ENCODE measurements around the gene MYO1D. TPM values are rescaled to one million over a fixed set of nuclear protein-coding genes. Genes with fewer than 3 reads are reported as not detected.
A peak's percentile ranks its signal among the peaks of the same experiment; 100 is the strongest.

MYO1D gene
- total RNA-seq, 2 donors from 2014 or later: 238 to 382 TPM

DNA sequence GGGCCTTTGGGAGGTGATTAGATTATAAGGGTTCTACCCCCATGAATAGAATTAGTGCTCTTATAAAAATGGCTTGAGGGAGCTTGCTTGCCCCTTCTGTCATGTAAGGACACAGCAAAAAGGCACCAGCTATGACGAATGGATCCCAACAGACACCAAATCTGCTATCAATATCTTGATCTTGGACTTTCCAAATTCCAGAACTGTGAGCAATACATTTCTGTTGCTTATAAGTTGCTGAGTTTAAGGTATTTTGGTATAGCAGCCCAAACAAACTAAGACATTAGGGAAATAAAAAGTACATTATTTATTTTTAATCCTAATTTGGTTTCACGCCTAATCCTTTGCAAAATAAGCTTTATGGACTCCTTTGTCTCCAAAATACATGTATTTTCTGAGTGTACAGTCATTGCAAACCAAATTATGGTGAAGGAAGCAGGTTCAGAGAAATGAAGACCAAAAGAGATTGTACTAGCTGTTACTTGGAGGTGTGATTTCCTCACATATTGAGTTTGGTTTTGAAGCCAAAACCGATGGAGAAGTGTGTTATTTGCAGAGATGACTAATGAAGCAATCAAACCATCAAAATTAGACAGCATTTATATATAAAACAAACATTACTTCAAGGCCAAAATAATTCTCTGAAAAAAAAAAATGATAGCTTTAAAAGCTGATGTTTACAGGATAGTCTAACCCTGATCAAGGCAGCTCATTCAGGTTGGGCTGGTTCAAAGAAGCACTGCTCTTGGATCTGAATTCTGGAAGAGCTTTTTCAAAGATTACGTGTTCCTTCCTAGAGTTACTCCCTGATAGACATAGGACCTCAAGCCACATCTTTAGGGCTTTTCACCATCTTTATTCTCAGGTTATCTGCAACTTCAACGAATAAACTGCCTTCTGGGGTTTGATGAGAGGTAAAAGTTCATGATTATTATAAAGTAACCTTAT is 71.6 kb downstream of the MYO1D start:
- no peaks in the 10 kb centered on the region for H3K4me1 ChIP-seq
- H3K27ac ChIP-seq: no peak overlapping the region
- DNase-seq: no peak
- intact Hi-C loops (cut with DNase I): no loop called here
- TF ChIP-seq, protein P1, sequence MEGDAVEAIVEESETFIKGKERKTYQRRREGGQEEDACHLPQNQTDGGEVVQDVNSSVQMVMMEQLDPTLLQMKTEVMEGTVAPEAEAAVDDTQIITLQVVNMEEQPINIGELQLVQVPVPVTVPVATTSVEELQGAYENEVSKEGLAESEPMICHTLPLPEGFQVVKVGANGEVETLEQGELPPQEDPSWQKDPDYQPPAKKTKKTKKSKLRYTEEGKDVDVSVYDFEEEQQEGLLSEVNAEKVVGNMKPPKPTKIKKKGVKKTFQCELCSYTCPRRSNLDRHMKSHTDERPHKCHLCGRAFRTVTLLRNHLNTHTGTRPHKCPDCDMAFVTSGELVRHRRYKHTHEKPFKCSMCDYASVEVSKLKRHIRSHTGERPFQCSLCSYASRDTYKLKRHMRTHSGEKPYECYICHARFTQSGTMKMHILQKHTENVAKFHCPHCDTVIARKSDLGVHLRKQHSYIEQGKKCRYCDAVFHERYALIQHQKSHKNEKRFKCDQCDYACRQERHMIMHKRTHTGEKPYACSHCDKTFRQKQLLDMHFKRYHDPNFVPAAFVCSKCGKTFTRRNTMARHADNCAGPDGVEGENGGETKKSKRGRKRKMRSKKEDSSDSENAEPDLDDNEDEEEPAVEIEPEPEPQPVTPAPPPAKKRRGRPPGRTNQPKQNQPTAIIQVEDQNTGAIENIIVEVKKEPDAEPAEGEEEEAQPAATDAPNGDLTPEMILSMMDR (IDR thresholded peaks at IDR 0.05): no peak
- H3K36me3 ChIP-seq: no peaks in the 10 kb centered on the region
- no peak overlapping the region for H3K4me3 ChIP-seq
- H3K9ac ChIP-seq (ENCODE audit: low read depth in 2 of 2, low read length in 2 of 2): peak overlapping the region in 1 of 2 donors; percentile 1
- H3K27me3 ChIP-seq: no peaks in the 10 kb centered on the region
- no peaks in the 10 kb centered on the region for H3K9me3 ChIP-seq

DNA sequence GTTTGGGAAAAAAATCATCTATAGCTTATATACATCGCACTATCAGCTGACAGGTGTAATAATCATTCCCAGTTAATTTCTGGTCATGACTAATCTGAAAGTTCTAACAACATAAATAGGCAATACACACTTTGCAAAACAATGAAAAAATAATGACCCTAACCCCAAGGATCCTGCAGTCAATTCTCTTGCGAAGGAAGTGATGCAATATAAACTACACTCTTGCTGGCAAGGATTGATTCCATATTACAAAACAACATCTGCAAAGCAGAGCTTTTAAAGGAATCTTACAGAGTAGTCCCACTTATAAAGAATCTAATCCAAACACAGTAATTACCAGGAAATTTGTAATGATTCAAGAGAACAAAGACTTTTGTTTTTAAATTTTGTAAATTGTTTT is 73.4 kb downstream of the MYO1D start:
- no peaks in the 10 kb centered on the region for H3K27me3 ChIP-seq
- H3K4me3 ChIP-seq: no peak overlapping the region
- H3K36me3 ChIP-seq: no peaks in the 10 kb centered on the region
- no peaks in the 10 kb centered on the region for H3K4me1 ChIP-seq
- H3K27ac ChIP-seq: no peak overlapping the region
- no peaks in the 10 kb centered on the region for H3K9me3 ChIP-seq
- intact Hi-C loops (cut with DNase I): no loop called here
- H3K9ac ChIP-seq (ENCODE audit: low read depth in 2 of 2, low read length in 2 of 2): no peak overlapping the region
- DNase-seq: no peak
- TF ChIP-seq, protein P1 (IDR thresholded peaks at IDR 0.05): no peak

DNA sequence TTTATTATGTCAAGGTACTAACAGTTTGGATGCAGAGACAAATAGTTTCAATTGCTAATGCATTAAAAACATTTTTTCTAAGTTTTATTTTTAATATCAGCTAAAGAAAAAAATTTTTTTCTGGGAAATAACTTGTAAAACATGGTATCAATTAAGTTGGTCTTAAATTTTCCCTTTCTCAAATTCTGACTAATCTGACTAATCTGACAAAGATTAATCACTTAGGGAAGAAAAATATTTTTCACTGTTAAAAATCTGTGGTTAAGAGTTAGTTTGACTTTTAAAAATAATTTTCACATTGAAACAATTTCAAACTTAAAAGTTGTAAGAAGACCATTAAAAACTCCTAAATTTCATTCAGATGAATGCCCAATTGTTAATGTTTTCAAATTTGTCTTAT is 74.6 kb downstream of the MYO1D start:
- H3K36me3 ChIP-seq: no peaks in the 10 kb centered on the region
- TF ChIP-seq, protein P1 (IDR thresholded peaks at IDR 0.05): no peak
- H3K9ac ChIP-seq (ENCODE audit: low read depth in 2 of 2, low read length in 2 of 2): no peak overlapping the region
- no peaks in the 10 kb centered on the region for H3K9me3 ChIP-seq
- no peak for DNase-seq
- H3K4me1 ChIP-seq: no peaks in the 10 kb centered on the region
- H3K27ac ChIP-seq: no peak overlapping the region
- intact Hi-C loops (cut with DNase I): no loop called here
- H3K27me3 ChIP-seq: no peaks in the 10 kb centered on the region
- H3K4me3 ChIP-seq: no peak overlapping the region

- H3K4me1 ChIP-seq: no peaks in the 10 kb centered on the region
- TF ChIP-seq, protein P1 (IDR thresholded peaks at IDR 0.05): no peak
- intact Hi-C loops (cut with DNase I): no loop called here
- H3K36me3 ChIP-seq: no peaks in the 10 kb centered on the region
- H3K9me3 ChIP-seq: no peaks in the 10 kb centered on the region
- no peak for DNase-seq
- H3K9ac ChIP-seq (ENCODE audit: low read depth in 2 of 2, low read length in 2 of 2): no peak overlapping the region
- no peak overlapping the region for H3K27ac ChIP-seq
- H3K27me3 ChIP-seq: no peaks in the 10 kb centered on the region
- no peak overlapping the region for H3K4me3 ChIP-seq
Observed at GRCh38 chr17:32801641-32802040, 75.3 kb downstream of the MYO1D start.

DNA sequence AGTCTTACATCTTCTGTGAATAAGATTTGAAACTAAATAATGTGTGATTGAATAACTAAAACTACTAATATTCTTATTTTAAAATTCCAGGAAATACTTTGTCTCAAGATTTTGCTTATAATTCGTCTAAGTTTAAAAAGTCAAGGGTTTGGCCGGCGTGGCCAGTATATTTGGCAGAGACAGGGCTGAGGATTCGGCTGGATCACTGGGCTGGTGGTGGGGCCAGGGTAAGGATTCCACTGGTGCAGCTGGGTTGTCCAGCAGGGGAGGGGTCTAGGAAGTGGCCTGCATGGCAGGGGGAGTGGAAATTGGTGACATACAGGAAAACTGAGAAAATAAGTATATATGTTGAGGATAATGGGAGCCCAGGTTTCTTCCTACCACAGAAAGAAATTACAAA is 75.7 kb downstream of the MYO1D start:
- Histone ChIP-seq H3K9ac (ENCODE audit: low read depth in 2 of 2, low read length in 2 of 2) (no peak overlapping the region), H3K36me3 (no peaks in the 10 kb centered on the region), H3K4me3 (no peak overlapping the region), H3K27ac (no peak overlapping the region), H3K27me3 (no peaks in the 10 kb centered on the region), H3K9me3 (no peaks in the 10 kb centered on the region), H3K4me1 (no peaks in the 10 kb centered on the region)
- no peak for DNase-seq
- intact Hi-C loops (cut with DNase I): no loop called here
- TF ChIP-seq, protein P1 (IDR thresholded peaks at IDR 0.05): no peak
